Mesenchymal stem cell (in vitro differentiated cells and primary cell): ENCODE measurements around the gene GNG2.

Source experiments
- DNase-seq: peaks from one replicate; pipeline ENCODE4 v3.0.0-alpha.2; 2013
- H2AFZ ChIP-seq: one replicate; pipeline ENCODE4 v1.6.1; 2013; ENCODE audit warnings: low read depth, mild to moderate bottlenecking, control low read depth, inconsistent platforms, low read length, moderate library complexity
- H2AK5ac ChIP-seq: 2 replicates; pipeline ENCODE4 v1.6.1; 2013; ENCODE audit warnings: low read length, moderate library complexity, mild to moderate bottlenecking, inconsistent platforms; ENCODE audit not compliant: severe bottlenecking
- H2BK120ac ChIP-seq: one replicate; pipeline ENCODE4 v1.6.1; 2013; ENCODE audit warnings: low read depth, mild to moderate bottlenecking, inconsistent platforms, low read length, moderate library complexity
- H2BK12ac ChIP-seq, 2 experiments: one replicate each; pipeline ENCODE4 v1.6.1; 2013; ENCODE audit warnings: inconsistent platforms in 2 of 2, low read length in 2 of 2, mild to moderate bottlenecking in 2 of 2, moderate library complexity in 2 of 2, control low read depth in 1 of 2
- H2BK15ac ChIP-seq: one replicate; pipeline ENCODE4 v1.6.1; 2013; ENCODE audit warnings: mild to moderate bottlenecking, low read depth, inconsistent platforms; ENCODE audit not compliant: poor library complexity, severe bottlenecking
- H2BK5ac ChIP-seq: 2 replicates; pipeline ENCODE4 v1.6.1; 2013; ENCODE audit warnings: low read depth, mild to moderate bottlenecking, low read length, control low read depth, inconsistent platforms; ENCODE audit not compliant: poor library complexity, severe bottlenecking
- H3K14ac ChIP-seq, 2 experiments: one replicate each; pipeline ENCODE4 v1.6.1; 2013; ENCODE audit warnings: inconsistent platforms in 2 of 2, low read length in 2 of 2, control low read depth in 1 of 2, mild to moderate bottlenecking in 1 of 2, moderate library complexity in 1 of 2
- H3K18ac ChIP-seq, 2 experiments: one replicate each; pipeline ENCODE4 v1.6.1; 2013; ENCODE audit warnings: inconsistent platforms in 2 of 2, low read length in 2 of 2, control low read depth in 1 of 2, low read depth in 1 of 2, mild to moderate bottlenecking in 1 of 2
- H3K23ac ChIP-seq, 2 experiments: one replicate each; pipeline ENCODE4 v1.6.1; 2013; ENCODE audit warnings: inconsistent platforms in 2 of 2, low read length in 2 of 2, mild to moderate bottlenecking in 2 of 2, moderate library complexity in 2 of 2, control low read depth in 1 of 2
- H3K27ac ChIP-seq: 2 replicates; pipeline ENCODE4 v1.5.1; 2013; ENCODE audit warnings: mild to moderate bottlenecking, moderate library complexity, low read length, control low read depth, inconsistent platforms; ENCODE audit not compliant: poor library complexity, severe bottlenecking
- H3K27me3 ChIP-seq, 2 experiments: 2 replicates each; pipeline versions ENCODE4 v1.6.1 to v1.7.0; 2013; ENCODE audit warnings: low read length in 2 of 2, mild to moderate bottlenecking in 2 of 2, moderate library complexity in 2 of 2, control low read depth in 1 of 2, inconsistent platforms in 1 of 2; ENCODE audit not compliant: control insufficient read depth in 1 of 2, insufficient read depth in 1 of 2
- H3K36me3 ChIP-seq, 2 experiments: 2 replicates each; pipeline versions ENCODE4 v1.6.1 to v1.7.0; 2013; ENCODE audit warnings: low read length in 2 of 2, control low read depth in 1 of 2, inconsistent platforms in 1 of 2, low read depth in 1 of 2, mild to moderate bottlenecking in 1 of 2; ENCODE audit not compliant: insufficient read depth in 2 of 2, control insufficient read depth in 1 of 2
- H3K4ac ChIP-seq, 2 experiments: one replicate each; pipeline ENCODE4 v1.6.1; 2013; ENCODE audit warnings: inconsistent platforms in 2 of 2, low read length in 2 of 2, mild to moderate bottlenecking in 2 of 2, moderate library complexity in 2 of 2, control low read depth in 1 of 2, low read depth in 1 of 2
- H3K4me1 ChIP-seq: 2 replicates; pipeline ENCODE4 v1.6.1; 2013; ENCODE audit warnings: low read depth, low read length, control low read depth; ENCODE audit not compliant: control insufficient read depth, insufficient read depth
- H3K4me2 ChIP-seq: 2 replicates; pipeline ENCODE4 v1.6.1; 2013; ENCODE audit warnings: low read length, mild to moderate bottlenecking, inconsistent platforms; ENCODE audit not compliant: poor library complexity, severe bottlenecking
- H3K4me3 ChIP-seq, 2 experiments: 2 replicates each; pipeline versions ENCODE4 v1.5.1 to v1.7.0; 2013; ENCODE audit warnings: low read length in 2 of 2, mild to moderate bottlenecking in 2 of 2, control low read depth in 1 of 2, low read depth in 1 of 2; ENCODE audit not compliant: insufficient read depth in 1 of 2
- H3K79me1 ChIP-seq: replicated peaks from 2 replicates; pipeline ENCODE4 v1.6.1; 2013; ENCODE audit warnings: mild to moderate bottlenecking, control low read depth, low read length, inconsistent platforms; ENCODE audit not compliant: poor library complexity, severe bottlenecking
- H3K9ac ChIP-seq: 2 replicates; pipeline ENCODE4 v1.7.0; 2013; ENCODE audit warnings: mild to moderate bottlenecking, low read length, moderate library complexity
- H3K9me3 ChIP-seq: 2 replicates; pipeline ENCODE4 v1.7.0; 2013; ENCODE audit warnings: mild to moderate bottlenecking, low read length; ENCODE audit not compliant: control insufficient read depth
- H4K8ac ChIP-seq: one replicate; pipeline ENCODE4 v1.6.1; 2013; ENCODE audit warnings: inconsistent platforms, mild to moderate bottlenecking, low read length, moderate library complexity
- H4K91ac ChIP-seq: one replicate; pipeline ENCODE4 v1.6.1; 2013; ENCODE audit warnings: mild to moderate bottlenecking, low read length, inconsistent platforms
- WGBS: methylation state at CpG from one replicate; pipeline ENCODE4 v1.1.7; 2013; ENCODE audit warnings: mixed read lengths; 5-methylcytosine and 5-hydroxymethylcytosine counted together

Gene GNG2

GRCh38 chr14:51836417-51836816, 24.0 kb upstream of the GNG2 start:
- H2BK15ac ChIP-seq = no peak overlapping the region

GRCh38 chr14:51844081-51844881, 16.1 kb upstream of the GNG2 start:
- Histone ChIP-seq H3K14ac (no peak overlapping the region), H3K27ac (no peak overlapping the region), H3K9me3 (no peaks in the 10 kb centered on the region), H3K4me2 (no peak overlapping the region), H3K18ac (no peak overlapping the region), H4K91ac (no peak overlapping the region), H2BK5ac (no peak overlapping the region), H3K79me1 (no peaks in the 10 kb centered on the region), H3K4me1 (peaks cover 2% of the 10 kb centered on the region), H2AK5ac (no peak overlapping the region), H4K8ac (no peak overlapping the region), H3K4ac (no peak overlapping the region), H3K4me3 (no peak overlapping the region), H2BK120ac (no peak overlapping the region), H2BK15ac (no peak overlapping the region), H3K36me3 (no peaks in the 10 kb centered on the region), H2BK12ac (no peak overlapping the region), H3K27me3 (peaks cover 0 to 8% of the 10 kb centered on the region in 2 experiments), H3K23ac (no peak overlapping the region), H2AFZ (no peak overlapping the region), H3K9ac (no peak overlapping the region)
- no peak for DNase-seq
- 89% methylated on average over 6 of the region's 6 CpGs for WGBS

More at GRCh38 chr14:51836417-51836816, 24.0 kb upstream of the GNG2 start:
- no peak for DNase-seq
- no peak overlapping the region for H3K18ac ChIP-seq
- no peak overlapping the region for H2BK12ac ChIP-seq
- no peak overlapping the region for H4K8ac ChIP-seq
- H3K27me3 ChIP-seq = peaks cover 0 to 8% of the 10 kb centered on the region in 2 experiments
- H4K91ac ChIP-seq = no peak overlapping the region
- H2AFZ ChIP-seq = no peak overlapping the region
- no peak overlapping the region for H2BK120ac ChIP-seq
- H3K23ac ChIP-seq = no peak overlapping the region
- H3K4me1 ChIP-seq = no peaks in the 10 kb centered on the region
- H3K9me3 ChIP-seq = peaks cover 6% of the 10 kb centered on the region
- H3K36me3 ChIP-seq = peaks cover 0 to 3% of the 10 kb centered on the region in 2 experiments
- no peaks in the 10 kb centered on the region for H3K79me1 ChIP-seq
- no peak overlapping the region for H3K4me2 ChIP-seq
- no peak overlapping the region for H3K4ac ChIP-seq
- no peak overlapping the region for H3K14ac ChIP-seq
- no peak overlapping the region for H3K27ac ChIP-seq
- no peak overlapping the region for H3K9ac ChIP-seq
- no peak overlapping the region for H2BK5ac ChIP-seq
- no peak overlapping the region for H3K4me3 ChIP-seq
- H2AK5ac ChIP-seq = no peak overlapping the region

GRCh38 chr14:51845811-51846210, 14.6 kb upstream of the GNG2 start:
- no peaks in the 10 kb centered on the region for H3K27me3 ChIP-seq
- no peak overlapping the region for H3K9ac ChIP-seq
- WGBS = 90% methylated on average over 3 of the region's 3 CpGs

GRCh38 chr14:51846631-51847488, 13.6 kb upstream of the GNG2 start:
- Histone ChIP-seq H3K4me1 (peaks cover 2% of the 10 kb centered on the region), H3K27me3 (no peaks in the 10 kb centered on the region), H3K79me1 (no peaks in the 10 kb centered on the region), H3K18ac (peak overlapping the region in 1 of 2 experiments; percentile 80), H2BK15ac (no peak overlapping the region), H2BK12ac (peak overlapping the region in 1 of 2 experiments; percentile 87), H2BK120ac (no peak overlapping the region), H4K8ac (peak overlapping the region; percentile 5), H3K23ac (no peak overlapping the region), H3K4me3 (no peak overlapping the region), H3K4ac (no peak overlapping the region), H2BK5ac (no peak overlapping the region), H3K36me3 (no peaks in the 10 kb centered on the region), H2AK5ac (no peak overlapping the region), H3K14ac (no peak overlapping the region), H3K4me2 (no peak overlapping the region), H3K27ac (no peak overlapping the region), H3K9ac (peak overlapping the region; percentile 16), H2AFZ (no peak overlapping the region), H4K91ac (no peak overlapping the region), H3K9me3 (no peaks in the 10 kb centered on the region)
- peak; percentile 84 for DNase-seq
- WGBS = 44% methylated on average over 15 of the region's 16 CpGs

More at GRCh38 chr14:51845811-51846210, 14.6 kb upstream of the GNG2 start:
- no peak overlapping the region for H2AFZ ChIP-seq
- no peak overlapping the region for H3K4me2 ChIP-seq
- H3K27ac ChIP-seq = no peak overlapping the region
- H3K14ac ChIP-seq = no peak overlapping the region
- no peak overlapping the region for H4K8ac ChIP-seq
- no peaks in the 10 kb centered on the region for H3K79me1 ChIP-seq
- DNase-seq = peak; percentile 34
- H3K36me3 ChIP-seq = no peaks in the 10 kb centered on the region
- H2BK12ac ChIP-seq = no peak overlapping the region
- no peak overlapping the region for H2BK5ac ChIP-seq
- no peak overlapping the region for H2BK120ac ChIP-seq
- H3K23ac ChIP-seq = no peak overlapping the region
- no peak overlapping the region for H4K91ac ChIP-seq
- H3K18ac ChIP-seq = no peak overlapping the region
- no peak overlapping the region for H3K4me3 ChIP-seq
- peaks cover 2% of the 10 kb centered on the region for H3K4me1 ChIP-seq
- H2AK5ac ChIP-seq = no peak overlapping the region
- no peak overlapping the region for H3K4ac ChIP-seq
- no peaks in the 10 kb centered on the region for H3K9me3 ChIP-seq
- H2BK15ac ChIP-seq = no peak overlapping the region
